Natural killer cell (primary cell): ENCODE results near the gene CORO6. TPM values are rescaled to one million over a fixed set of nuclear protein-coding genes. Genes with fewer than 3 reads are reported as not detected.

ENCODE experiments used
- ATAC-seq, 3 donors: fragments of 150-1000 bp in 2 of 3; fragments of 200-7000 bp in 1 of 3; cut with Tn5 transposase; 1 replicate in 1 of 3; 2 replicates in 2 of 3; pipeline ENCODE4 v1.10.0; 2021; ENCODE audit warnings: mild to moderate bottlenecking in 2 of 3, moderate library complexity in 2 of 3
- DNase-seq, 2 donors: peaks; one replicate each; pipeline versions ENCODE4 v3.0.0 to v3.0.0-alpha.2; 2013 to 2021; ENCODE audit warnings: mixed read lengths in 1 of 2
- H3K27ac ChIP-seq: one replicate; pipeline ENCODE4 v1.5.1; 2013; ENCODE audit warnings: mild to moderate bottlenecking, low read length
- H3K27me3 ChIP-seq: one replicate; pipeline ENCODE4 v1.6.1; 2013; ENCODE audit warnings: low read length; ENCODE audit not compliant: control insufficient read depth, insufficient read depth
- H3K36me3 ChIP-seq: one replicate; pipeline ENCODE4 v1.6.1; 2013; ENCODE audit warnings: low read length; ENCODE audit not compliant: control insufficient read depth, insufficient read depth
- H3K4me1 ChIP-seq: one replicate; pipeline ENCODE4 v1.6.1; 2013; ENCODE audit warnings: low read length; ENCODE audit not compliant: control insufficient read depth, insufficient read depth
- H3K4me3 ChIP-seq: one replicate; pipeline ENCODE4 v1.5.1; 2013; ENCODE audit warnings: low read length
- H3K9me3 ChIP-seq: one replicate; pipeline ENCODE4 v1.6.1; 2013; ENCODE audit warnings: low read length; ENCODE audit not compliant: control insufficient read depth, insufficient read depth
- H3K27ac Mint-ChIP-seq, 2 donors: one replicate each; pipeline ENCODE4 v1.8.0; 2022; ENCODE audit warnings: mild to moderate bottlenecking in 2 of 2, mixed read lengths in 2 of 2, moderate library complexity in 1 of 2
- H3K27me3 Mint-ChIP-seq, 2 donors: one replicate each; pipeline ENCODE4 v1.8.0; 2022; ENCODE audit warnings: low read depth in 2 of 2, mixed read lengths in 2 of 2
- H3K36me3 Mint-ChIP-seq: one replicate; pipeline ENCODE4 v1.8.0; 2022; ENCODE audit warnings: mixed read lengths
- H3K4me1 Mint-ChIP-seq, 2 donors: one replicate each; pipeline ENCODE4 v1.8.0; 2022; ENCODE audit warnings: mixed read lengths in 2 of 2
- H3K4me3 Mint-ChIP-seq: one replicate; pipeline ENCODE4 v1.8.0; 2022; ENCODE audit warnings: mild to moderate bottlenecking, moderate library complexity, mixed read lengths
- H3K9me3 Mint-ChIP-seq, 2 donors: one replicate each; pipeline ENCODE4 v1.8.0; 2022; ENCODE audit warnings: mixed read lengths in 2 of 2
- WGBS: methylation state at CpG from one replicate; pipeline ENCODE4 v1.1.7; 2013; ENCODE audit warnings: missing lambda C conversion rate; ENCODE audit not compliant: insufficient coverage; 5-methylcytosine and 5-hydroxymethylcytosine counted together
- intact Hi-C: fragments of 100-400 bp; cut with micrococcal nuclease; formaldehyde crosslinking; loops from one replicate; pipeline ENCODE4 v1.14.2; 2022
- total RNA-seq, 4 donors: library from RNA; stranded (reverse); fragments of 120-200 nt in 1 of 4; gene quantifications; one replicate each; pipeline versions ENCODE4 v1.2.3 to v1.2.4, GENCODE V29; 2013 to 2022
- TF ChIP-seq, protein P1 (sequence below): fragments of 200-600 bp; IDR thresholded peaks from one replicate; pipeline ENCODE4 v1.8.0; 2022; ENCODE audit warnings: antibody characterized with exemption

The CORO6 gene
- total RNA-seq, 3 donors from 2014 or later (not counting 1 experiment from before 2014, with no cell fraction given): 2.4 to 18.7 (median 3.9) TPM

DNA sequence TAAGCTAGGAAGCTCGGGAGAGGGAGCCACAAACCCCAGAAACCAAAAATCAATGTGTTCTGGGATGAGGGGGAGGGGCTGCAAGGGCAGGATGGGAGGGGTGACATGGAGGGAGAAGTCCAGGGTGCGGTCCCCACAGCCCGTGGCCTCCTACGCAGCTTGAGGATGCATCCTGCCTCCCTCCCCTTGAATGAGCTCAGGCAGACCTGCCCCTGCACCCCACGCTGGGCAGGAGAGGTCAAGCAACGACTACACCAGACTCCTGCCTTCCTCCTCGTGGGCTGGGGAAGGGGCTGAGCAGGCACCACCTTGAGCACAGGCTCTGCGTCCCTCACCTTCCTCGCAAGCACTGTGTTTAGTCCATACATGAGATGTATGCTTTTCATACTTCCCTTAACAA lies 25.9 kb downstream of the CORO6 start:
- no peaks in the 10 kb centered on the region for H3K36me3 Mint-ChIP-seq
- no peaks in the 10 kb centered on the region for H3K36me3 ChIP-seq
- intact Hi-C loops: no loop called here
- 85% methylated on average over 9 of the region's 9 CpGs for WGBS
- H3K4me1 Mint-ChIP-seq: peaks cover 6 to 21% of the 10 kb centered on the region in 2 donors
- no peak overlapping the region for H3K4me3 ChIP-seq
- H3K27me3 ChIP-seq: peaks cover 3% of the 10 kb centered on the region
- DNase-seq (no peak), ATAC-seq (no peak)
- H3K27ac Mint-ChIP-seq: no peak overlapping the region
- TF ChIP-seq, protein P1, sequence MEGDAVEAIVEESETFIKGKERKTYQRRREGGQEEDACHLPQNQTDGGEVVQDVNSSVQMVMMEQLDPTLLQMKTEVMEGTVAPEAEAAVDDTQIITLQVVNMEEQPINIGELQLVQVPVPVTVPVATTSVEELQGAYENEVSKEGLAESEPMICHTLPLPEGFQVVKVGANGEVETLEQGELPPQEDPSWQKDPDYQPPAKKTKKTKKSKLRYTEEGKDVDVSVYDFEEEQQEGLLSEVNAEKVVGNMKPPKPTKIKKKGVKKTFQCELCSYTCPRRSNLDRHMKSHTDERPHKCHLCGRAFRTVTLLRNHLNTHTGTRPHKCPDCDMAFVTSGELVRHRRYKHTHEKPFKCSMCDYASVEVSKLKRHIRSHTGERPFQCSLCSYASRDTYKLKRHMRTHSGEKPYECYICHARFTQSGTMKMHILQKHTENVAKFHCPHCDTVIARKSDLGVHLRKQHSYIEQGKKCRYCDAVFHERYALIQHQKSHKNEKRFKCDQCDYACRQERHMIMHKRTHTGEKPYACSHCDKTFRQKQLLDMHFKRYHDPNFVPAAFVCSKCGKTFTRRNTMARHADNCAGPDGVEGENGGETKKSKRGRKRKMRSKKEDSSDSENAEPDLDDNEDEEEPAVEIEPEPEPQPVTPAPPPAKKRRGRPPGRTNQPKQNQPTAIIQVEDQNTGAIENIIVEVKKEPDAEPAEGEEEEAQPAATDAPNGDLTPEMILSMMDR: no peak
- H3K9me3 ChIP-seq: no peaks in the 10 kb centered on the region
- peaks cover 8% of the 10 kb centered on the region in 2 donors for H3K27me3 Mint-ChIP-seq
- no peaks in the 10 kb centered on the region for H3K9me3 Mint-ChIP-seq
- H3K4me3 Mint-ChIP-seq: no peak overlapping the region
- peaks cover 20% of the 10 kb centered on the region for H3K4me1 ChIP-seq
- H3K27ac ChIP-seq: no peak overlapping the region

DNA sequence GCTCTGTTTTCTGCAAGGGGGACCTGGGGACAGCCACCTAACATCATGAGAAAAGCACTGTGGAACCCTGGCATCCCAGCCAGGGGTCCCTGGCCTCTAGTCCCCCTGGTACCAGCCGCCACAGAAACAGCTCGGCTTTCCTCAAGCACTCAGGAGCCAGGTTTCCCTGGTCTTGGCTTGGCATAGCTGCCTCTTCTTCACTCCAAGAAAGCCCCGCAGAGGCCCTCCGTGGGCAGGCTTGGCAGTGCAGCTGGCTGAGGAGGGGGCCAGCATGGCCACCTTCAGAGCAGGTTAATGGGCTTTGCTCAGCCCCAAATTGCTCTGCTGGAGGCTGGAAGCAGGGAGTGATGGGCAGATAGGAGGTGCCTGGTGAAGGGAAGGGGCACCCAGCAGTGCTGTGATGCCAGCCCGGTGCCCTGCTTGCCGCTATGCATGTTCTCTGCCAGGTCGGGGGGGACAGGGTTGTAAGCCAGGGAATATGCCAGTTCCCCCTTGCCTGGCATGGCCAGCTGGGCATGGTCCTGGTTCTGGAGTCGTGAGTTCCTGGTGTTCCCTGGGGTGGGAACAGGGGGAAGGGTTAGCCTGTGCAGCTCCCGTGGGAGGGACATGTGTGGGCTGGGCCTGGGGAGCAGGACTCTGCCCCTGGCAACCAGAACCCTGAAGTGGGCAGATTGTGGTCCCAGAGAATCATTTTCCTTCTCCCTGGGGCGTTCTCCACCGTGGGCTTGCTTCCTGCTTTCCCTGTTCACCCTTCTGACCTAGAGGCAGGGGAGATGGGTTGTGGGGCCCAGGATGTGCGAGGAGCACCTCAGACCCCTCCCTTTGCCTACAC lies 26.6 kb downstream of the CORO6 start:
- Mint-ChIP-seq H3K4me1 (peaks cover 9 to 28% of the 10 kb centered on the region in 2 donors), H3K27me3 (peaks cover 8% of the 10 kb centered on the region in 2 donors), H3K27ac (no peak overlapping the region), H3K36me3 (no peaks in the 10 kb centered on the region), H3K4me3 (no peak overlapping the region), H3K9me3 (no peaks in the 10 kb centered on the region)
- Histone ChIP-seq H3K9me3 (no peaks in the 10 kb centered on the region), H3K27me3 (peaks cover 3% of the 10 kb centered on the region), H3K4me3 (no peak overlapping the region), H3K36me3 (no peaks in the 10 kb centered on the region), H3K4me1 (peaks cover 27% of the 10 kb centered on the region), H3K27ac (no peak overlapping the region)
- ATAC-seq (no peak), DNase-seq (no peak)
- TF ChIP-seq, protein P1: no peak
- 92% methylated on average over 12 of the region's 12 CpGs for WGBS
- intact Hi-C loops: no loop called here

DNA sequence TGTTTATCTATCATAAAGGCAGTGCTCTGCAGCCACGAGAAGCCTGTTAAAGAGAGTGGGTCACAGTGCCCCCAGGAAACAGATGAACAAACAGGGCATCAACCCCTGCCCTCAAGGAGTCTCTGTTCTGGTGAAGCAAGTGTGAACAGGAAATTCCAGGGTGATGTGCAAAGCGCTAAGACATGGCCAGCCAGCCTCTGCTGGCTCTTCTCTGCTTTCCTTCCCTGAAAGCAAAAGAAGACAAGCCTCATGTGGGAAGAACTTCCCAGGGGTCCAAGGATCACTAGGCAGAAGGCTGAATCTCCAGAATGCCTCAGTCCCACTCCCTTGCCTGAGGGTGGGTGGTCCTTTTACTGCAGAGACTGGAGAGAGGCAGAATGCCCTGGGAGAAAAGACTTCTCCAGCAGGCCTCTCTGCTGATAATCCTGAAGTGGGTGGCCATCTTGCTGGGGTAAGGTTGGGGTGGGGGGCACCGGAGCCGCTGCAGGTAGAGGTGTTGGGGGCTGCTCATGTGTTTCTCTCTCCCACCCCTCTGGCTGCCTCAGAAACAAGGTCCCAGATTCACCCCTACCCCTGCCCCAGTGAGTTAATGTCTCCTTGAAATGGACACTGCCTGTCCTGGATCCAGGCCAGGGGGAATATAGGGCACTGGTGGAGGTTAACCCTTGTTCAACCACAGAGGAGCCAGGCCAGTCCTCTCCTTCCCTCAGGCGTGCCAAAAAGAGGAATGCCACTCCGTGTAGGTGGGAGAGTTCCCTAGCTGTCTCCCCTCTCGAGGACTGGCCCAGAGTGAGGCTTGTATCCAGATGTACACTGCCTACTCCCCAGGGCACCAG lies 27.4 kb downstream of the CORO6 start:
- Histone ChIP-seq H3K9me3 (no peaks in the 10 kb centered on the region), H3K4me1 (peaks cover 35% of the 10 kb centered on the region), H3K4me3 (no peak overlapping the region), H3K27me3 (peaks cover 3% of the 10 kb centered on the region), H3K27ac (no peak overlapping the region), H3K36me3 (no peaks in the 10 kb centered on the region)
- no peaks in the 10 kb centered on the region for H3K9me3 Mint-ChIP-seq
- TF ChIP-seq, protein P1: no peak
- H3K4me3 Mint-ChIP-seq: no peak overlapping the region
- intact Hi-C loops: no loop called here
- ATAC-seq: no peak
- 87% methylated on average over 5 of the region's 7 CpGs for WGBS
- no peak for DNase-seq
- no peak overlapping the region for H3K27ac Mint-ChIP-seq
- no peaks in the 10 kb centered on the region for H3K36me3 Mint-ChIP-seq
- H3K4me1 Mint-ChIP-seq: peaks cover 9 to 36% of the 10 kb centered on the region in 2 donors
- H3K27me3 Mint-ChIP-seq: peaks cover 8% of the 10 kb centered on the region in 2 donors
